Tibial nerve (tissue), 4 donors: ENCODE results near the gene FANCD2.

Source experiments
- CTCF ChIP-seq, 5 experiments: fragments of 200-600 bp in 3 of 5; fragments of 450-650 bp in 2 of 5; sonication (generic) in 3 of 5; IDR thresholded peaks; one replicate each; pipeline ENCODE4 v1.5.1; 2016 to 2019; ENCODE audit warnings: antibody characterized with exemption in 5 of 5, mild to moderate bottlenecking in 3 of 5, moderate library complexity in 2 of 5
- EP300 ChIP-seq, 2 donors: sonication (generic); formaldehyde crosslinking; IDR thresholded peaks; one replicate each; pipeline ENCODE4 v1.6.1; 2017; ENCODE audit warnings: antibody characterized with exemption in 2 of 2, mild to moderate bottlenecking in 1 of 2

GRCh38 chr3:10106919-10107318, 80.7 kb downstream of the FANCD2 start:
- no peak for TF ChIP-seq CTCF (IDR thresholded peaks at IDR 0.05)
- TF ChIP-seq EP300 (IDR thresholded peaks at IDR 0.05) = no peak
